Stomach (tissue), 9 donors: Measurements from ENCODE around the gene RHD. TPM values are rescaled to one million over a fixed set of nuclear protein-coding genes. Genes with fewer than 3 reads are reported as not detected.
"Not testable (repeated sequence)": the region's sequence is repeated elsewhere in the genome, so short reads cannot be mapped to it uniquely, and the experiment has no call there.

Experiments
- DNase-seq, 2 donors: peaks; one replicate each; pipeline versions ENCODE4 v3.0.0 to v3.0.0-alpha.2; 2013 to 2019
- H3K27ac ChIP-seq, 5 donors: fragments of 200-600 bp in 4 of 5; sonication (generic) in 4 of 5; one replicate each; pipeline ENCODE4 v1.5.1; 2013 to 2019; ENCODE audit warnings: mild to moderate bottlenecking in 1 of 5, moderate library complexity in 1 of 5
- H3K27me3 ChIP-seq, 3 donors: fragments of 200-600 bp; sonication (generic); one replicate each; pipeline ENCODE4 v1.5.1; 2017 to 2019; ENCODE audit warnings: mixed run types in 1 of 3
- H3K36me3 ChIP-seq, 4 donors: fragments of 200-600 bp; sonication (generic); 1 replicate in 3 of 4; 2 replicates in 1 of 4; pipeline ENCODE4 v1.5.1; 2016 to 2019
- H3K4me1 ChIP-seq, 4 donors: fragments of 200-600 bp; sonication (generic); one replicate each; pipeline ENCODE4 v1.5.1; 2016 to 2019
- H3K4me3 ChIP-seq, 4 donors: fragments of 200-600 bp; sonication (generic) in 3 of 4; one replicate each; pipeline ENCODE4 v1.5.1; 2016 to 2019; ENCODE audit warnings: mild to moderate bottlenecking in 1 of 4
- H3K9me3 ChIP-seq, 4 donors: fragments of 200-600 bp; sonication (generic); one replicate each; pipeline ENCODE4 v1.5.1; 2016 to 2019
- WGBS, 5 donors: extraction: QIAGEN DNeasy Blood & Tissue Kit in 3 of 5; methylation state at CpG; one replicate each; pipeline versions ENCODE4 v1.1.5 to v1.1.7; 2013 to 2018; 5-methylcytosine and 5-hydroxymethylcytosine counted together
- intact Hi-C: fragments of 100-400 bp; cut with DNase I; formaldehyde crosslinking; loops from one replicate; pipeline ENCODE4 v1.15.1; 2023; ENCODE audit warnings: low total_unique reads
- polyA plus RNA-seq, 3 donors: library from polyadenylated mRNA; stranded (reverse); fragments of 200-250 nt; gene quantifications; one replicate each; pipeline ENCODE4 v1.2.3, GENCODE V29; 2013
- total RNA-seq, 5 donors: library from RNA; depleted of rRNA; stranded (reverse); fragments of >200 nt; gene quantifications; one replicate each; pipeline versions ENCODE4 v1.1.0 to v1.2.3, GENCODE V29; 2014 to 2016
- donor health status: healthy with polysubstance abuse.
- donor health status: Bipolar disorder and iron deficiency.
- donor health status: healthy.

Gene RHD
- total and polyA plus RNA-seq, 8 donors = 0.18 TPM; not detected in 7

DNA sequence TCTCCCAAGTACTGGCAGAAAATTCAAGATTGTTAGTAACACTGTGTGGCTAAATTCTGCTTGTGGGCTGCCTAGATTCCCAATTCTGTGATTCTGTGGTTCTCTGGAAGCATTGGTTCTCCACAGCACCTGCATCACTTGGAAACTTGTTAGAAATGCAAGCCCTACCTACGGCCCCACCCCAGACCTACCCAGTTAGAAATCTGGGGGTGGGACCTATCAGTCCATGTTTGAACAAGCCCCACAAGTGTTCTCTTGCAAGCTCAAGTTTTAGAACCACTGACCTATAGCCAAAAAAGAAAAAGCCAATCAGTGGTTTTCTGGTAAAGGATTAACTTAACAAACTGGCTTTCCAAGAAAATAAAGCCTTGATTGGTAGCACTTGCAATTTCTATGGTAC, 35.9 kb downstream of the RHD start:
- intact Hi-C loops, H3K4me3 ChIP-seq, H3K27ac ChIP-seq, DNase-seq, H3K4me1 ChIP-seq, H3K27me3 ChIP-seq, H3K9me3 ChIP-seq: not testable (repeated sequence)
- peaks cover 0 to 19% (median 6%) of the 10 kb centered on the region in 4 donors for H3K36me3 ChIP-seq
- WGBS, 5 donors = no CpG with 5 or more reads among the region's 1 CpG

DNA sequence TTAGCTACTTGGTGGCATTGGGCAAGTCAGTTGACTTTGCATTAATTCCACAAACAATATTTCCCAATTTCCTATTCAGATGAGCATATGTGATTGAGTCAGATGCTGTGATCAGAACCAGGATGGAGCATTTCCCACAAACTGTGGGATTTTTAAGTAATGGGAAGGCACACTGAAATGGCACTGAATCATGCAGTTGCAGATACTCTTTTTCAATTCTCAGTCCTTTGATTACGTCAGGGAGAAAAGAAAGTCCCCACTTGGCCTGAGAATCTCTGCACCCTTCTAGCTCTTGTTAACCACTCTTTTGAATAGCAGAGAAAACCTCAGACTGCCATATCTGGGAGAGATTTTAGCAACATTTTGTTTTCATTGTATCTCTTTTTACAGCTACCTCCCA, 36.8 kb downstream of the RHD start:
- WGBS, 5 donors = 73 to 93% (median 92%) methylated on average over 1 of the region's 1 CpG
- not testable (repeated sequence) for H3K27ac ChIP-seq

DNA sequence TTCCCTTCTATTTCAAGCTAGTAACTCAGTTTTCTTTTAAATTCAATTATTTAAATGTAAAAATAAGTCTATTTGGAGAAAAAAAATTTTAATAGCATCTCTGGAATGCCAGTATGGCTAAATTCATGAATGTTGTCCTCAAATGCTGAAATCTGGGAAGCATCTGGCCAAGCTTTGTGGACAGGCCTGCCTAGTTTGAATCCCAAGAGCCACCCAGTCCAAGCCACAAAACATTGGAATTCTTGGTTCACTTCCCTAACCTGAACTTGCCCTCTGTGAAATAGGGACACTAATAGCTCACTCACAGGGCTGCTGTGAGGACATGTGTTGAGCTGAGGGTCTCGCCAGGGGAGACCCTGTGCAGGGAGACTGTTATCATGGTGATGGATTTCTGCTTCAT, 37.2 kb downstream of the RHD start:
- H3K27ac ChIP-seq, intact Hi-C loops, H3K4me1 ChIP-seq, H3K9me3 ChIP-seq, H3K4me3 ChIP-seq, DNase-seq, H3K27me3 ChIP-seq: not testable (repeated sequence)
- H3K36me3 ChIP-seq = peaks cover 0 to 22% (median 4%) of the 10 kb centered on the region in 4 donors
- 82 to 100% (median 97%) methylated on average over 1 of the region's 1 CpG for WGBS, 5 donors

More for the DNA sequence above, 36.8 kb downstream of the RHD start:
- DNase-seq, intact Hi-C loops, H3K4me1 ChIP-seq, H3K4me3 ChIP-seq, H3K9me3 ChIP-seq, H3K27me3 ChIP-seq: not testable (repeated sequence)
- H3K36me3 ChIP-seq = peaks cover 0 to 19% (median 4%) of the 10 kb centered on the region in 4 donors

DNA sequence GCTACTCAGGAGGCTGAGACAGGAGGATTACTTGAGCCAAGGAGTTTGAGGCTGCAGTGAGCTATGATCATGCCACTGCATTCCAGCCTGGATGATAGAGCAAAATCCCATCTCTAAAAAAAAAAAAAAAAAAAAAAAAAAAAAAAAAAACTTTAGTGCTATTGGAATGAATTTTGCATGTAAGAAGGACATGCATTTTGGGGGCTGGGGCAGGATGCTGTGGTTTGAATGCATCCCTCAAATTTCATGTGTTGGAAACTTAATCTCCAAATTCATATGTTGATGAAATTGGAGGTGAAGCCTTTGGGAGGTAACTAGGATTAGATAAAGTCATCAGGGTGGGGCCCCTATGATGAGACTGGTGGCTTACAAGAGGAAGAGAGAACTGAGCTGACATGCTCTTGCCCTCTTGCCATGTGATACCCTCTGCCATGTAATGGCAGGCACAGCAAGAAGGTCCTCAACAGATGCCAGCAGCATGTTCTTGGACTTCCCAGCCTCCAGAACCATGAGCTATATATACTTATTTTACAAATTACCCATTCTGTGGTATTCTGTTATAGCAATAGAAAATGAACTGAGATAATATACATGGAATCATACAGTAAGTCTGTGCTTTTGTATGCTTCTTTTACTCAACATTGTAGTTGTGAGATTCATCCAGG, 40.6 kb downstream of the RHD start:
- DNase-seq, intact Hi-C loops: not testable (repeated sequence)

DNA sequence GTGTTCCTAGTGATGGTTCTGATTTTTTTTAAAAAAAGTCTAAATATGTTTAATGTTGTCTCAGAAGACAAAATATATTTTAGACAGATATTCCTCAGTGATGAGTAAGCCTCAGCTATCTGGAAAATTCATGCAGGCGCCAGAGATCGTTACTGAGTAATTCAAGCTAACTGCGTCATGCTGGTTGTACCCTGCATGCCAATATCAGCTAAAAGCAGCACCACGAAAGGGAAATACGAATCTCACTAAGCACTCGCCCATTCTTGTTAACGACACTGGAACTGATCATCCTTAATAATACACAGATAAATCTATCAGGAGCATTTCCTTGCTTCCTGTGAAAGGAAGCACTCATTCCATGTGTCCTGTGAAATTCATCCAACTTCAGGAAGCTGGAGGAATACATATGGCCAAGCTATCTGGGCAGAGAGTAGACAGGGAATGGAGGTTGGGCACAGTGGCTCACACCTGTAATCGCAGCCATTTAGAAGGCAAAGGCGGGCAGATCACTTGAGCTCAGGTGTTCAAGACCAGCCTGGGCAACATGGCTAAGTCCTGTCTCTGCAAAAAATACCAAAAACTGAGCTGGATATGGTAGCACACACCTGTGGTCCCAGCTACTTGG, 48.1 kb downstream of the RHD start:
- H3K4me1 ChIP-seq, H3K9me3 ChIP-seq, DNase-seq, H3K36me3 ChIP-seq, intact Hi-C loops, H3K27ac ChIP-seq, H3K4me3 ChIP-seq, H3K27me3 ChIP-seq: not testable (repeated sequence)
- whole genome bisulfite sequencing, 5 donors = 79 to 93% (median 92%) methylated on average over 9 of the region's 9 CpGs

More for the DNA sequence above, 40.6 kb downstream of the RHD start:
- H3K9me3 ChIP-seq, H3K27me3 ChIP-seq, H3K27ac ChIP-seq, H3K4me3 ChIP-seq, H3K4me1 ChIP-seq: not testable (repeated sequence)
- peaks cover 0 to 12% (median 0%) of the 10 kb centered on the region in 4 donors for H3K36me3 ChIP-seq

DNA sequence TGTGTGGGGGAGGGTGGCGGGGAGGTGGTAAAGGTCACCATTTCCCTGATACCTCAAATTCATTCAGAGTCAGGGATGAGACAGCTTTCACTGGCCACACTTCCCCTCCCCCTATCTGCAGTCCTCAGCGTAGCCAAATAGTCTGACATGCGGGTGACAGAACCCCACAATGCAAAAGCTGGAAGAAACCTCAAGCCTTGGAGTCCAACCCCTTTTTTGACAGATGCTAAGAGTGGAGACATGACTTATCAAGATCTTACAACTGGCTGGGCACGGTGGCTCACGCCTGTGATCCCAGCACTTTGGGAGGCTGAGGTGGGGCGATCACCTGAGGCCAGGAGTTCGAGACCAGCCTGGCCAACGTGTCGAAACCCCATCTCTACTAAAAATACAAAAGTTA, 49.8 kb downstream of the RHD start:
- H3K36me3 ChIP-seq, H3K4me3 ChIP-seq, DNase-seq, H3K27ac ChIP-seq, H3K4me1 ChIP-seq, intact Hi-C loops, H3K27me3 ChIP-seq, H3K9me3 ChIP-seq: not testable (repeated sequence)
- WGBS, 5 donors = 87 to 91% (median 89%) methylated on average over 7 to 9 of the region's 9 CpGs

DNA sequence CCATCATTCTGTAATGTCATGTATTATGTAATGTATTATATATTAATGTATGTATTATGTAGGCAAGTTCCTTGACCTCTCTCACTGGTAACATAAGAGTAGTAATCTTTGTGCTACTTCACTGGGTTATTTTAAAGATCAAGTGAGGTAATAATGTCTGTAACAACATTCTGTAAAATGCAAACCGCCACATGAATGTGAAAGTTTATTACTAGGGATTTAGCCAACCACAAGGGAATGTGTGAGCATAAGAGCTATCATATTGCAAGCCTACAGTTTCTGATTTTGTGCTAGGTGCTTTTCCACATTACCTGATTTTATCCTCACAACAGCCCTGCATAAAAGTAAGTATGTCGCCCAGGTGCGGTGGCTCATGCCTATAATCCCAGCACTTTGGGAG, 52.1 kb downstream of the RHD start:
- H3K9me3 ChIP-seq, H3K27me3 ChIP-seq, DNase-seq, H3K27ac ChIP-seq, H3K36me3 ChIP-seq, H3K4me1 ChIP-seq, intact Hi-C loops, H3K4me3 ChIP-seq: not testable (repeated sequence)
- WGBS, 5 donors = 94 to 100% (median 95%) methylated on average over 1 to 3 of the region's 3 CpGs

DNA sequence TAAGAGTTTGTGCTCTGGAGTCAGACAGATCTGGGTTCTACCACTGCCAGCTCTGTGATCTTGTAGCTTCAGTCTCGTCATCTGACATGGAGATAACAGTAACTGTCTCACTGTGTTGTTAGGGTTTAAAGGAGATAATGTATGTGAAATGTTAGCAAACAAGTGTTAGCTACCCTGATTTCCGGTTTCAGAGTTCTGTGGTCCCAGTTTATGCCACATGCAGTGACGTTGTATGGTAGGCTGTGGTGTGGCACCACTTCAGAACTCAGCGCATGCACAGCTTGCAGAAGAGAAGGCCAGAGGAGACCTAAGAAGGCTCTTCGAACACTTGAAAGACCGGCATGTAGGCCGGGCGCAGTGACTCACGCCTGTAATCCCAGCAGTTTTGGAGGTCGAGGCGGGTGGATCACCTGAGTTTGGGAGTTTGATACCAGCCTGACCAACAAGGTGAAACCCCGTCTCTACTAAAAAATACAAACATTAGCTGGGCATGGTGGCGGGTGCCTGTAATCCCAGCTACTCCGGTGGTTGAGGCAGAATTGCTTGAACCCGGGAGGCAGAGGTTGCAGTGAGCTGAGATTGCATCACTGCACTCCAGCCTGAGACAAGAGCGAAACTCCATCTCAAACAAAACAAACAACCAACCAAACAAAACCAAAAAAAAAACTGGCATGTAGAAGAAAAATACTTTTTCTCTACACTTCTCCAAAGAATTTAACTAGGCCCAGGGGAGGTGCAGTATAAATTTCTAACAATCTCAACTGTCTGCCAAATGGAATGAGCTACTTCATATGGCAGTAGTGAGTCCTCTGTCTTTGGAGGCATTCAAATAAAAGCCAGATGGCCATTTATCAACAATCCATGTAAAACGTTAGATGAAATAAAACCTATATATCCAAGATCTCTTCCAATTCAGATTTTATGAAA, 55.8 kb downstream of the RHD start:
- H3K36me3 ChIP-seq, DNase-seq, H3K9me3 ChIP-seq, intact Hi-C loops, H3K27ac ChIP-seq, H3K4me3 ChIP-seq, H3K27me3 ChIP-seq: not testable (repeated sequence)
- H3K4me1 ChIP-seq = peaks cover 0 to 21% (median 9%) of the 10 kb centered on the region in 4 donors
- WGBS, 5 donors = no CpG with 5 or more reads among the region's 17 CpGs

DNA sequence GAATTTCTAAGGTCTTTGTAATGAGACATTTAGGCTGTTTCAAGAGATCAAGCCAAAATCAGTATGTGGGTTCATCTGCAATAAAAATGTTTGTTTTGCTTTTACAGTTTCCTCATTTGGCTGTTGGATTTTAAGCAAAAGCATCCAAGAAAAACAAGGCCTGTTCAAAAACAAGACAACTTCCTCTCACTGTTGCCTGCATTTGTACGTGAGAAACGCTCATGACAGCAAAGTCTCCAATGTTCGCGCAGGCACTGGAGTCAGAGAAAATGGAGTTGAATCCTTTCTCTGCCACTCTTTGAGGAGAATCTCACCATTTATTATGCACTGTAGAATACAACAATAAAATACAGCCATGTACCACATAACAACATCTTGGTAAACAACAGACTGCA, 56.5 kb downstream of the RHD start:
- H3K36me3 ChIP-seq, DNase-seq, H3K27ac ChIP-seq, H3K4me3 ChIP-seq, H3K27me3 ChIP-seq, intact Hi-C loops, H3K9me3 ChIP-seq: not testable (repeated sequence)
- WGBS, 5 donors = 78 to 84% (median 82%) methylated on average over 4 of the region's 4 CpGs
- H3K4me1 ChIP-seq = peaks cover 0 to 21% (median 9%) of the 10 kb centered on the region in 4 donors

DNA sequence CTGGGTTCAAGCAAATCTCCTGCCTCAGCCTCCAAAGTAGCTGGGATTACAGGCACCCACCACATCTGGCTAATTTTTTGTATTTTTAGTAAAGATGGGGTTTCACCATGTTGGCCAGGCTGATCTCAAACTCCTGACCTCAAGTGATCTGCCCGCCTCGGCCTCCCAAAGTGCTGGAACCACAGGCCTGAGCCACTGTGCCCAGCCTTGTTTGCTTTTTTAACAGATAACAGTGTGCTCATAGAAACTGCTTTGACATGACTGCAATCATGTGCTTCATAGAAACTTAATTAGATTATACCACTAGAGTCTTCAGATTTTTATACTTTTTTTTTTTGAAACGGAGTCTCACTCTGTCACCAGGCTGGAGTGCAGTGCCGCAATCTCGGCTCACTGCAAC, 57.0 kb downstream of the RHD start:
- H3K36me3 ChIP-seq, H3K27ac ChIP-seq, intact Hi-C loops, H3K27me3 ChIP-seq, DNase-seq, H3K4me3 ChIP-seq, H3K9me3 ChIP-seq: not testable (repeated sequence)
- 52 to 83% (median 74%) methylated on average over 5 of the region's 5 CpGs for WGBS, 5 donors
- peaks cover 0 to 22% (median 9%) of the 10 kb centered on the region in 4 donors for H3K4me1 ChIP-seq

DNA sequence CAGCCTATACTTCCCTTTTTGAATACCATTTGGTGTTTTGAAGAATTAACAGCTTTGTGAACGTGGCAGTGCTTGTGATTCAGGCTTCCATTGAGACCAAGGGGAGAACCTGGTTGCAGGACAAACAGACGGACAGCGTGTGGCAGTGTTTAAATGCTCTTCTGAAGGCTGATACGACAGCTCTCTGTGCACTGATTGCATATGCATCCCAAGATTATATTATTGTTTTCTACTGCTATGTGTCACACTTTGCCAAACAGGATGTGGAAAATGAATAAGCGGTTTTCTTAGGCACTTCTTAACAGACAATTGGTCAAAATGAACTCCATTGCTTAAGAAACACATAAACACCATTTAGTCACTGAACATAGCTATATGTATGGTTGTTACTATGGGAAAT, 57.6 kb downstream of the RHD start:
- peak in 1 of 2 donors; percentile 20 for DNase-seq
- intact Hi-C loops, H3K27me3 ChIP-seq, H3K9me3 ChIP-seq, H3K36me3 ChIP-seq, H3K4me3 ChIP-seq: not testable (repeated sequence)
- WGBS, 5 donors = 28 to 70% (median 40%) methylated on average over 4 to 5 of the region's 5 CpGs
- Histone ChIP-seq H3K4me1 (peaks cover 0 to 26% (median 9%) of the 10 kb centered on the region in 4 donors), H3K27ac (peak overlapping the region in 1 of 5 donors; percentile 55)
